ENCODE results near the gene ELANE. TPM values are rescaled to one million over a fixed set of nuclear protein-coding genes. Genes with fewer than 3 reads are reported as not detected.

The ELANE gene
- total and polyA plus RNA-seq, 4 donors = 0.17 to 37.4 (median 1.8) TPM

GRCh38 chr19:815079-815774 lies 36.9 kb upstream of the ELANE start:
- Histone ChIP-seq H3K9me3 (ENCODE audit: control insufficient read depth in 4 of 4, low read length in 3 of 4) (no peaks in the 10 kb centered on the region), H3K36me3 (ENCODE audit: control insufficient read depth in 4 of 4, insufficient read depth in 3 of 4, low read depth in 1 of 4, low read length in 3 of 4) (peaks cover 5 to 20% (median 14%) of the 10 kb centered on the region in 4 donors), H3K9ac (ENCODE audit: low read depth in 1 of 2, low read length in 2 of 2) (no peak overlapping the region), H3K4me3 (ENCODE audit: low read depth in 1 of 3, low read length in 3 of 3) (no peak overlapping the region), H3K27ac (ENCODE audit: low read depth in 1 of 2, low read length in 2 of 2) (no peak overlapping the region), H3K4me1 (ENCODE audit: control insufficient read depth in 4 of 4, insufficient read depth in 4 of 4, low read length in 3 of 4) (no peaks in the 10 kb centered on the region), H3K27me3 (ENCODE audit: control insufficient read depth in 4 of 4, insufficient read depth in 4 of 4, low read length in 3 of 4) (no peaks in the 10 kb centered on the region)
- 95% methylated on average over 47 of the region's 47 CpGs for WGBS
- DNase-seq (ENCODE audit: low spot score) = no peak
- TF ChIP-seq REST (IDR thresholded peaks at IDR 0.05) (no peak), FOXA1 (IDR thresholded peaks at IDR 0.05) (no peak), RAD21 (IDR thresholded peaks at IDR 0.05) (no peak), HNF4A (conservative IDR thresholded peaks at IDR 0.05) (no peak), JUND (IDR thresholded peaks at IDR 0.05) (no peak), GABPA (IDR thresholded peaks at IDR 0.05 in 1 of 2, conservative IDR thresholded peaks at IDR 0.05 in 1 of 2) (no peak), YY1 (IDR thresholded peaks at IDR 0.05) (no peak), TAF1 (conservative IDR thresholded peaks at IDR 0.05) (no peak)

GRCh38 chr19:815775-816499 lies 36.2 kb upstream of the ELANE start:
- Histone ChIP-seq H3K4me3 (ENCODE audit: low read depth in 1 of 3, low read length in 3 of 3) (no peak overlapping the region), H3K27ac (ENCODE audit: low read depth in 1 of 2, low read length in 2 of 2) (no peak overlapping the region), H3K9ac (ENCODE audit: low read depth in 1 of 2, low read length in 2 of 2) (no peak overlapping the region), H3K9me3 (ENCODE audit: control insufficient read depth in 4 of 4, low read length in 3 of 4) (no peaks in the 10 kb centered on the region), H3K27me3 (ENCODE audit: control insufficient read depth in 4 of 4, insufficient read depth in 4 of 4, low read length in 3 of 4) (no peaks in the 10 kb centered on the region), H3K36me3 (ENCODE audit: control insufficient read depth in 4 of 4, insufficient read depth in 3 of 4, low read depth in 1 of 4, low read length in 3 of 4) (peaks cover 2 to 13% (median 10%) of the 10 kb centered on the region in 4 donors), H3K4me1 (ENCODE audit: control insufficient read depth in 4 of 4, insufficient read depth in 4 of 4, low read length in 3 of 4) (no peaks in the 10 kb centered on the region)
- no peak for TF ChIP-seq GABPA (IDR thresholded peaks at IDR 0.05 in 1 of 2, conservative IDR thresholded peaks at IDR 0.05 in 1 of 2)
- TF ChIP-seq REST (IDR thresholded peaks at IDR 0.05) = no peak
- TF ChIP-seq HNF4A (conservative IDR thresholded peaks at IDR 0.05) = no peak
- TF ChIP-seq CTCF (IDR thresholded peaks at IDR 0.05; ENCODE audit: low read depth, low read length, missing input control) = no peak
- TF ChIP-seq TAF1 (conservative IDR thresholded peaks at IDR 0.05) = no peak
- TF ChIP-seq ATF3 (IDR thresholded peaks at IDR 0.05) = no peak
- TF ChIP-seq JUND (IDR thresholded peaks at IDR 0.05) = no peak
- no peak for TF ChIP-seq NR2F2 (IDR thresholded peaks at IDR 0.05)
- no peak for TF ChIP-seq FOXA1 (IDR thresholded peaks at IDR 0.05)
- no peak for TF ChIP-seq ZBTB33 (IDR thresholded peaks at IDR 0.05)
- TF ChIP-seq FOXA2 (IDR thresholded peaks at IDR 0.05) = no peak
- TF ChIP-seq EGR1 (IDR thresholded peaks at IDR 0.05; ENCODE audit: low read depth in 2 of 2) = no peak
- TF ChIP-seq YY1 (IDR thresholded peaks at IDR 0.05) = no peak
- TF ChIP-seq RAD21 (IDR thresholded peaks at IDR 0.05) = no peak
- TF ChIP-seq MAX (IDR thresholded peaks at IDR 0.05) = no peak
- TF ChIP-seq SP1 (IDR thresholded peaks at IDR 0.05) = no peak
- no peak for TF ChIP-seq RXRA (IDR thresholded peaks at IDR 0.05)
- no peak for TF ChIP-seq HNF4G (IDR thresholded peaks at IDR 0.05)
- WGBS = 97% methylated on average over 13 of the region's 13 CpGs
- DNase-seq (ENCODE audit: low spot score) = no peak
